ENCODE results near the gene SLC7A10.

Gene SLC7A10

GRCh38 chr19:33241091-33241529 is 15.5 kb upstream of the SLC7A10 start:
- Histone ChIP-seq H3F3A (ENCODE audit: insufficient read depth, low read length) (no peaks in the 10 kb centered on the region), H3K9me3 (replicated peaks; ENCODE audit: insufficient read depth, low read length) (no peaks in the 10 kb centered on the region), H3K4me1 (ENCODE audit: low read length) (no peaks in the 10 kb centered on the region), H3K27ac (ENCODE audit: low read length) (no peak overlapping the region), H3K36me3 (replicated peaks; ENCODE audit: insufficient read depth, low read length) (no peaks in the 10 kb centered on the region), H3K4me2 (ENCODE audit: low read depth, low read length) (no peak overlapping the region), H3K9me2 (replicated peaks; ENCODE audit: insufficient read depth, low read length) (no peaks in the 10 kb centered on the region), H4K20me1 (ENCODE audit: insufficient read depth, low read length) (no peaks in the 10 kb centered on the region), H2AFZ (ENCODE audit: low read length) (no peak overlapping the region), H3K79me2 (ENCODE audit: low read length) (no peaks in the 10 kb centered on the region), H3K4me3 (ENCODE audit: low read length) (no peak overlapping the region), H3K9ac (ENCODE audit: low read length) (no peak overlapping the region), H3K27me3 (replicated peaks; ENCODE audit: insufficient read depth, low read length) (peaks cover 51% of the 10 kb centered on the region)
- TF ChIP-seq CTCF (IDR thresholded peaks at IDR 0.05; ENCODE audit: low read length) (no peak), EZH2phosphoT487 (IDR thresholded peaks at IDR 0.05; ENCODE audit: low read length) (no peak), EZH2 (optimal IDR thresholded peaks at IDR 0.05; ENCODE audit: low read depth, low read length) (no peak)
- DNase-seq, result no peak

GRCh38 chr19:33240181-33240771 is 14.6 kb upstream of the SLC7A10 start:
- H3K4me1 ChIP-seq (ENCODE audit: low read length), result no peaks in the 10 kb centered on the region
- no peaks in the 10 kb centered on the region for H4K20me1 ChIP-seq (ENCODE audit: insufficient read depth, low read length)
- H3K9me2 ChIP-seq (replicated peaks; ENCODE audit: insufficient read depth, low read length), result no peaks in the 10 kb centered on the region
- no peak for DNase-seq
- H3K9ac ChIP-seq (ENCODE audit: low read length), result no peak overlapping the region
- no peaks in the 10 kb centered on the region for H3K9me3 ChIP-seq (replicated peaks; ENCODE audit: insufficient read depth, low read length)
- no peaks in the 10 kb centered on the region for H3F3A ChIP-seq (ENCODE audit: insufficient read depth, low read length)
- H3K4me2 ChIP-seq (ENCODE audit: low read depth, low read length), result no peak overlapping the region
- no peak overlapping the region for H3K27ac ChIP-seq (ENCODE audit: low read length)
- no peaks in the 10 kb centered on the region for H3K36me3 ChIP-seq (replicated peaks; ENCODE audit: insufficient read depth, low read length)
- H2AFZ ChIP-seq (ENCODE audit: low read length), result no peak overlapping the region
- no peak overlapping the region for H3K4me3 ChIP-seq (ENCODE audit: low read length)
- H3K27me3 ChIP-seq (replicated peaks; ENCODE audit: insufficient read depth, low read length), result peaks cover 57% of the 10 kb centered on the region
- TF ChIP-seq EZH2 (optimal IDR thresholded peaks at IDR 0.05; ENCODE audit: low read depth, low read length), result no peak
- TF ChIP-seq EZH2phosphoT487 (IDR thresholded peaks at IDR 0.05; ENCODE audit: low read length), result no peak
- TF ChIP-seq CTCF (IDR thresholded peaks at IDR 0.05; ENCODE audit: low read length), result no peak
- no peaks in the 10 kb centered on the region for H3K79me2 ChIP-seq (ENCODE audit: low read length)

DNA sequence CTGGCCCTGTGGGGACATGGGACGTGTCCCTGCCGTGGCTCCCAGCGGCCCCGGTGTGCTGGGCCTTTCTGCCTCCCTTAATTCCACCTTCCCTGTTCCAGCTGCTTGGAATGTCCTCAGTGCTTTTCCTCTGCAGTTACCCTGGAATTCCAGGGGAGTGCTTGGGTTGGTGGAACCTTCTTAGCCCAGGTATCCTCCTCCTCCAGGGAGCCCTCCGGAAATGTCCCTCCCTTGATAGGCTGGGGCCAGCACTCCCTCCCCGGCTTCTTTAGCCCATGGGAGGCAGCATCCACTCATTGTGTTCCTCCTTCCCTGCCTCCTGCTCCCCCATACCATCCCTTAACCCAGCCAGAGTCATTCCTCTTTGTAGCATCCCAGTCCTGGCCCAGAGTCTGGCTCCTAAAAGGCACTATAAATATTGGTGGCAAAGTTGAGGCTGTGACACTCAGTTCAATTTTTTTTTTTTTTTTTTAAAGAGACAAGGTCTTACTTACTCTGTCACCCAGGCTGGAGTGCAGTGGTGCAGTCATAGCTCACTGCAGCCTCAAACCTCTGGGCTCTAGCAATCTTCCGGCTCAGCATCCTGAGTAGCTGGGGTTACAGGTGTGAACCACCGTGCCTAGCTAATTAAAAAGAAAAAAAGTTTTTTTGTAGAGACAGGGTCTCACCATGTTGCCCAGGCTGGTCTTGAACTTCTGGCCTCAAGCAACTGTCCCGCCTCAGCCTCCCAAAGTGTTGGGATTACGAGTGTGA is 13.7 kb upstream of the SLC7A10 start:
- H3K36me3 ChIP-seq (replicated peaks; ENCODE audit: insufficient read depth, low read length), result no peaks in the 10 kb centered on the region
- H3K9ac ChIP-seq (ENCODE audit: low read length), result no peak overlapping the region
- H3K79me2 ChIP-seq (ENCODE audit: low read length), result no peaks in the 10 kb centered on the region
- TF ChIP-seq EZH2phosphoT487 (IDR thresholded peaks at IDR 0.05; ENCODE audit: low read length) (no peak), CTCF (IDR thresholded peaks at IDR 0.05; ENCODE audit: low read length) (no peak), EZH2 (optimal IDR thresholded peaks at IDR 0.05; ENCODE audit: low read depth, low read length) (no peak)
- no peaks in the 10 kb centered on the region for H3K4me1 ChIP-seq (ENCODE audit: low read length)
- peaks cover 62% of the 10 kb centered on the region for H3K27me3 ChIP-seq (replicated peaks; ENCODE audit: insufficient read depth, low read length)
- no peak overlapping the region for H2AFZ ChIP-seq (ENCODE audit: low read length)
- no peak for DNase-seq
- no peaks in the 10 kb centered on the region for H3F3A ChIP-seq (ENCODE audit: insufficient read depth, low read length)
- no peaks in the 10 kb centered on the region for H3K9me2 ChIP-seq (replicated peaks; ENCODE audit: insufficient read depth, low read length)
- H3K9me3 ChIP-seq (replicated peaks; ENCODE audit: insufficient read depth, low read length), result no peaks in the 10 kb centered on the region
- H4K20me1 ChIP-seq (ENCODE audit: insufficient read depth, low read length), result no peaks in the 10 kb centered on the region
- H3K27ac ChIP-seq (ENCODE audit: low read length), result no peak overlapping the region
- no peak overlapping the region for H3K4me2 ChIP-seq (ENCODE audit: low read depth, low read length)
- H3K4me3 ChIP-seq (ENCODE audit: low read length), result no peak overlapping the region

All from MM.1S (cell line).